ENCODE measurements around the gene TESK2.
"Not testable (repeated sequence)": the region's sequence is repeated elsewhere in the genome, so short reads cannot be mapped to it uniquely, and the experiment has no call there.

TESK2 gene

DNA sequence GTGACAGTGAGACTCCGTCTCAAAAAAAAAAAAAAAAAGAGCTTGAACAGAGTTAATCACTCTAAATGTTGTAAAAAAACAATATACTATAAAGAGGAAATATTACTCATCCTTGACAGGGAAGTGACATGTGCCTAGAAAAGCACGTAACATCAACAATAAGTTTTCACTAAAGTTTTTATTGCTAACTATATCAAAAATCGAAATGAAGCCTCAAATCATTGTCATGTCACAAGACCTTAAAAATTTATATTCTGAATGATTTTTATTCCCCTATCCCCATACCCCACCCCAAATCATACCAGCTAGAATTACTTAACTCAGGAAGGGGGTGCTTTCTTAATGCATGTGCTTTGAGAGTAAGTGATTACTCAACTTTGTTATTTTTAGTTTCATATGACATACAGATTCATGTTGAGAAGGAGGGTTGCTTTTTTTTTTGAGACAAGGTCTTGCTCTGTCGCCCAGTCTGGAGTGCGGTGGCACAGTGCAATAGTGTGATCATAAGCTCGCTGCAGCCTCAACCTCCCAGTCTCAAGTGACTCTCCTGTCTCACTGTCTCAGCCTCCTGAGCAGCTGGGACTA is 97.2 kb downstream of the TESK2 start:
- Histone ChIP-seq H3K9ac (ENCODE audit: low read depth, low read length, poor library complexity, severe bottlenecking) (no peak overlapping the region), H3K4me1 (ENCODE audit: insufficient read depth, low read length, poor library complexity, severe bottlenecking) (peaks cover 23% of the 10 kb centered on the region), H2AFZ (ENCODE audit: low read length) (no peak overlapping the region), H3F3A (ENCODE audit: low read depth) (0 out of 2 replicates have a peak, but pooled peaks cover 2% of the 10 kb centered on the region), H3K9me2 (replicated peaks; ENCODE audit: low read depth, low read length) (no peaks in the 10 kb centered on the region), H3K27me3 (ENCODE audit: insufficient read depth, low read length, poor library complexity, severe bottlenecking) (no peaks in the 10 kb centered on the region), H3K36me3 (ENCODE audit: insufficient read depth, low read length) (no peaks in the 10 kb centered on the region), H4K20me1 (ENCODE audit: insufficient read depth, low read length, poor library complexity, severe bottlenecking) (no peaks in the 10 kb centered on the region), H3K9me3 (ENCODE audit: insufficient read depth, low read depth, low read length) (no peaks in the 10 kb centered on the region), H3K4me3 (ENCODE audit: low read length, poor library complexity, severe bottlenecking) (peak overlapping the region; percentile 26), H3K4me2 (ENCODE audit: low read depth, low read length, poor library complexity, severe bottlenecking) (peak overlapping the region; percentile 69), H3K79me2 (ENCODE audit: insufficient read depth, low read length) (no peaks in the 10 kb centered on the region)
- TF ChIP-seq, protein P1, sequence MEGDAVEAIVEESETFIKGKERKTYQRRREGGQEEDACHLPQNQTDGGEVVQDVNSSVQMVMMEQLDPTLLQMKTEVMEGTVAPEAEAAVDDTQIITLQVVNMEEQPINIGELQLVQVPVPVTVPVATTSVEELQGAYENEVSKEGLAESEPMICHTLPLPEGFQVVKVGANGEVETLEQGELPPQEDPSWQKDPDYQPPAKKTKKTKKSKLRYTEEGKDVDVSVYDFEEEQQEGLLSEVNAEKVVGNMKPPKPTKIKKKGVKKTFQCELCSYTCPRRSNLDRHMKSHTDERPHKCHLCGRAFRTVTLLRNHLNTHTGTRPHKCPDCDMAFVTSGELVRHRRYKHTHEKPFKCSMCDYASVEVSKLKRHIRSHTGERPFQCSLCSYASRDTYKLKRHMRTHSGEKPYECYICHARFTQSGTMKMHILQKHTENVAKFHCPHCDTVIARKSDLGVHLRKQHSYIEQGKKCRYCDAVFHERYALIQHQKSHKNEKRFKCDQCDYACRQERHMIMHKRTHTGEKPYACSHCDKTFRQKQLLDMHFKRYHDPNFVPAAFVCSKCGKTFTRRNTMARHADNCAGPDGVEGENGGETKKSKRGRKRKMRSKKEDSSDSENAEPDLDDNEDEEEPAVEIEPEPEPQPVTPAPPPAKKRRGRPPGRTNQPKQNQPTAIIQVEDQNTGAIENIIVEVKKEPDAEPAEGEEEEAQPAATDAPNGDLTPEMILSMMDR (conservative IDR thresholded peaks at IDR 0.05; ENCODE audit: low read length): no peak
- no peak for TF ChIP-seq EZH2phosphoT487 (IDR thresholded peaks at IDR 0.05; ENCODE audit: borderline replicate concordance)

DNA sequence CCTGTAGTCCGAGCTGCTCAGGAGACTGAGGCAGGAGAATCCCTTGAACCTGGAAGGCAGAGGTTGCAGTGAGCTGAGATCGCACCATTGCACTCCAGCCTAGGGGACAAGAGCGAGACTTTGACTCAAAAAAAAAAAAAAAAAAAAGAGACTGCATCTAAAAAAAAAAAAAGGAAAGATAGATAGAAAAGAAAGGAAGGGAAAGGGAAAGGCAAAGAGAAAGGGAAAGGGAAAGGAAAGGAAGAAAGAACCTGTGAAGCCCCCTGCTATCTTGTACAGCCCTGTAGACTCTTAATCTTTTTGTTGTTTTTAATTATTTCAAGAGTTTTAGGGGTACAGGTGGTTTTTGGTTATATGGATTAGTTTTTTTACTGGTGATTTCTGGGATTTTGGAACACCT is 104.7 kb downstream of the TESK2 start:
- H3K36me3 ChIP-seq (ENCODE audit: insufficient read depth, low read length): no peaks in the 10 kb centered on the region

DNA sequence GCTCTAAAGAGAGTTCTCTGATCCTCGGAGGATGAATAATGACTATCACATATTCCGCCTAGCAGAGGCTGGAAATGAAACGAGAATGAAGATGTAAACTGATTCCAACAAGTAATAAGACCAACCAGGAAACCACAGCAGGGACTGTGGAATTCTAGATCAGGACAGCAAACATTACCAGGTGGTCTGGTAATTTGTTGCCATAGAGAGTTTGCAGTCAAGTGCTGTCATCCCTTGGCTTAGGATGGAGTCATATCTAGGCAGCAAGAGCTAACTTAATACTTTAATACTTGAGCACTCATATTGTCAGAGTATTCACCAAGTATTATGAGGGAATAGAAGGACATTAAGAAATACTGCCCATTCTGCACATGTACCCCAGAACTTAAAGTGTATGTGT is 105.7 kb downstream of the TESK2 start:
- no peaks in the 10 kb centered on the region for H3K9me2 ChIP-seq (replicated peaks; ENCODE audit: low read depth, low read length)
- H2AFZ ChIP-seq (ENCODE audit: low read length): no peak overlapping the region

More for the DNA sequence above, 104.7 kb downstream of the TESK2 start:
- no peaks in the 10 kb centered on the region for H3K9me2 ChIP-seq (replicated peaks; ENCODE audit: low read depth, low read length)
- H3K9ac ChIP-seq (ENCODE audit: low read depth, low read length, poor library complexity, severe bottlenecking): no peak overlapping the region
- H3K4me1 ChIP-seq (ENCODE audit: insufficient read depth, low read length, poor library complexity, severe bottlenecking): no peaks in the 10 kb centered on the region
- no peak overlapping the region for H2AFZ ChIP-seq (ENCODE audit: low read length)
- 0 out of 2 replicates have a peak, but pooled peaks cover 3% of the 10 kb centered on the region for H3F3A ChIP-seq (ENCODE audit: low read depth)
- H3K4me2 ChIP-seq (ENCODE audit: low read depth, low read length, poor library complexity, severe bottlenecking): no peak overlapping the region
- no peaks in the 10 kb centered on the region for H3K9me3 ChIP-seq (ENCODE audit: insufficient read depth, low read depth, low read length)
- TF ChIP-seq, protein P1 (conservative IDR thresholded peaks at IDR 0.05; ENCODE audit: low read length): no peak
- TF ChIP-seq EZH2phosphoT487 (IDR thresholded peaks at IDR 0.05; ENCODE audit: borderline replicate concordance): no peak
- no peaks in the 10 kb centered on the region for H3K79me2 ChIP-seq (ENCODE audit: insufficient read depth, low read length)
- H4K20me1 ChIP-seq (ENCODE audit: insufficient read depth, low read length, poor library complexity, severe bottlenecking): no peaks in the 10 kb centered on the region
- H3K27me3 ChIP-seq (ENCODE audit: insufficient read depth, low read length, poor library complexity, severe bottlenecking): no peaks in the 10 kb centered on the region
- no peak overlapping the region for H3K4me3 ChIP-seq (ENCODE audit: low read length, poor library complexity, severe bottlenecking)

DNA sequence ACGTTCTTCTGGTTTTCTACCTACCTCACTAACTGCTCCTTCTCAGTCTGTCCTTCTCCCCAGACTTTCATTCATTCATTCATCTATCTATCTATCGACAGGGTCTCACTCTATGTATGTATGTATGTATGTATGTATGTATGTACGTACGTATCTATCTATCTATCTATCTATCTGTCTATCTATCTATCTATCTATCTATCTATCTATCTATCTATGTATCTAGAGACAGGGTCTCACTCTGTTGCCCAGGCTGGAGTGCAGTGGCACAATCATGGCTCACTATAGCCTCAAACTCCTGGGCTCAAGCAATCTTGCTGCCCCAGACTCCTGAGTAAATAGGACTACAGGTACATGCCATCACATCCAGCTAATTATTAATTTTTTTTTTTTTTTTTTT is 106.8 kb downstream of the TESK2 start:
- H3K36me3 ChIP-seq (ENCODE audit: insufficient read depth, low read length); H4K20me1 ChIP-seq (ENCODE audit: insufficient read depth, low read length, poor library complexity, severe bottlenecking); H3K9ac ChIP-seq (ENCODE audit: low read depth, low read length, poor library complexity, severe bottlenecking); H3K4me2 ChIP-seq (ENCODE audit: low read depth, low read length, poor library complexity, severe bottlenecking); H3K27me3 ChIP-seq (ENCODE audit: insufficient read depth, low read length, poor library complexity, severe bottlenecking); H3K9me3 ChIP-seq (ENCODE audit: insufficient read depth, low read depth, low read length); H3K79me2 ChIP-seq (ENCODE audit: insufficient read depth, low read length); H3F3A ChIP-seq (ENCODE audit: low read depth); H3K4me3 ChIP-seq (ENCODE audit: low read length, poor library complexity, severe bottlenecking); H3K4me1 ChIP-seq (ENCODE audit: insufficient read depth, low read length, poor library complexity, severe bottlenecking); H2AFZ ChIP-seq (ENCODE audit: low read length); H3K9me2 ChIP-seq (replicated peaks; ENCODE audit: low read depth, low read length): not testable (repeated sequence)

More for the DNA sequence above, 105.7 kb downstream of the TESK2 start:
- no peak overlapping the region for H3K9ac ChIP-seq (ENCODE audit: low read depth, low read length, poor library complexity, severe bottlenecking)
- H4K20me1 ChIP-seq (ENCODE audit: insufficient read depth, low read length, poor library complexity, severe bottlenecking): no peaks in the 10 kb centered on the region
- no peak for TF ChIP-seq EZH2phosphoT487 (IDR thresholded peaks at IDR 0.05; ENCODE audit: borderline replicate concordance)
- H3K4me2 ChIP-seq (ENCODE audit: low read depth, low read length, poor library complexity, severe bottlenecking): no peak overlapping the region
- no peak overlapping the region for H3K4me3 ChIP-seq (ENCODE audit: low read length, poor library complexity, severe bottlenecking)
- H3K4me1 ChIP-seq (ENCODE audit: insufficient read depth, low read length, poor library complexity, severe bottlenecking): no peaks in the 10 kb centered on the region
- H3K36me3 ChIP-seq (ENCODE audit: insufficient read depth, low read length): no peaks in the 10 kb centered on the region
- no peaks in the 10 kb centered on the region for H3K79me2 ChIP-seq (ENCODE audit: insufficient read depth, low read length)
- no peaks in the 10 kb centered on the region for H3K9me3 ChIP-seq (ENCODE audit: insufficient read depth, low read depth, low read length)
- H3F3A ChIP-seq (ENCODE audit: low read depth): 0 out of 2 replicates have a peak, but pooled peaks cover 3% of the 10 kb centered on the region
- no peaks in the 10 kb centered on the region for H3K27me3 ChIP-seq (ENCODE audit: insufficient read depth, low read length, poor library complexity, severe bottlenecking)
